ENCODE data around the gene SSUH2. TPM values are rescaled to one million over a fixed set of nuclear protein-coding genes. Genes with fewer than 3 reads are reported as not detected.
"Not testable (repeated sequence)": the region's sequence is repeated elsewhere in the genome, so short reads cannot be mapped to it uniquely, and the experiment has no call there.

Gene SSUH2
- total RNA-seq, 1 experiment from 2014 or later = 6.4 TPM

DNA sequence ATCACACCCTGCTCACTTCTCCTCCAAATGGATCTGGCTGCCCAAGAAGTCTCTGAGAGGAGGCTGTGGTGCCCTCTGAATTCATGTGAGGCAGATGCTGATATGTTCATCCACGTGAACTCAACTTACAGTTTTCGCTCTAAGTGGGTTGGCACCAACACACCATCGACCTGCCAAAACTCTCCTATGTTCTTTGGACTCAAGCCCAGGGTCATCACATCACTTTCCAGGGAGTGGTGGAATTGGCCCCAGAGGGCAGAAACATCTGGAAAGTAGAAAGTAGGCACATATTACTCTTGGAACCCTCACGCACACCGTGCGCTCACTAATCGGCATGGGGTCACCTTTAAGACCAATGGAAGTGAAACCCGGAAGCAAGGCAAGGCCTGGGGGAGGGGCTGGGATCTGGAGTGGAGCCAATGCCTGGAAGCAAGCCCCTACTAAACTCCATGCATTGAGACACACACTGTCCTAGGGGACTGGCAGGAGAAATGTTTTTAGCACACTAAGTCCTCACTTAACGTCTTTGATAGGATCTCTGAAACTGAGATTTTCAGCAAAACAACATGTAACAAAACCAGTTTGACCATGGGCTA, 41.4 kb downstream of the SSUH2 start:
- no peak for DNase-seq (ENCODE audit: low read depth)
- in situ Hi-C loops (cut with HindIII; ENCODE audit: low pct_unique_long_range_greater_than_20kb, low sequenced_read_pairs) = no loop called here

DNA sequence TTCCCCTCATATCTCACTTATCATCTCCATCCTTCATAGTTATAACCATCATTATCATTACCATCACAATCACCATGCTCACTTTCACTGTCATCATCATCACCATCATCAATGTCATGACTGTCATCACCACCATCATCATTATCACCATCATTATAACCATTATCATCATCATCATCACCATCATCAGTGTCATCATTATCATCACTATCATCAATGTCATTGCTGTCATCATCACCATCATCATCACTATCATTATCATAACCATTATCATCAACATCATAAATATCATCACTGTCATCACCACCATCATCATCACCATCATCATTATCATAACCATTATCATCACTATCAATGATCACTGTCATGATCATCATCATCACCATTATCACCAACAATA, 44.1 kb downstream of the SSUH2 start:
- DNase-seq (ENCODE audit: low read depth) = no peak
- in situ Hi-C loops (cut with HindIII; ENCODE audit: low pct_unique_long_range_greater_than_20kb, low sequenced_read_pairs) = no loop called here

DNA sequence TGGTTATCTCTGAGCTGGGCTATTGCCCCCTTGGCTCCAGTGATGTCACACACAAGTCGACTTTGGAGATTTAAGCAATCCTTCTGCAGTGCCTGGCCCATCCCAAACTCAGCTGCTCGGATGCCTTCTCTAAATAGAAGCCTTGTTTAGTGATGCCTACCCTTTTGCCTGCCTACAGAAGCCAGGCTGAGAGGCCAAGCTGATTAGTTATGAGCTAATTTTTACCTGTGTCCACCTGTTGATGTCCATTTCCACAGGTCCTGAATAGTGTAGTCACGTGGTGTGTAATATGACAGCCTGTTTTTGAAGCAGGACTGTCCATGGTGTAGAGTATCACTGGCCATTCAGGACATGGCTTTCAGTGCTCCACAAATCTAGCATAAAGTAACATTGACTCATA, 45.5 kb downstream of the SSUH2 start:
- in situ Hi-C loops (cut with HindIII; ENCODE audit: low pct_unique_long_range_greater_than_20kb, low sequenced_read_pairs) = no loop called here
- no peak for DNase-seq (ENCODE audit: low read depth)

- DNase-seq (ENCODE audit: low read depth) = no peak
- in situ Hi-C loops (cut with HindIII; ENCODE audit: low pct_unique_long_range_greater_than_20kb, low sequenced_read_pairs) = no loop called here
These were observed 47.3 kb downstream of the SSUH2 start for GRCh38 chr3:8597219-8597853.

DNA sequence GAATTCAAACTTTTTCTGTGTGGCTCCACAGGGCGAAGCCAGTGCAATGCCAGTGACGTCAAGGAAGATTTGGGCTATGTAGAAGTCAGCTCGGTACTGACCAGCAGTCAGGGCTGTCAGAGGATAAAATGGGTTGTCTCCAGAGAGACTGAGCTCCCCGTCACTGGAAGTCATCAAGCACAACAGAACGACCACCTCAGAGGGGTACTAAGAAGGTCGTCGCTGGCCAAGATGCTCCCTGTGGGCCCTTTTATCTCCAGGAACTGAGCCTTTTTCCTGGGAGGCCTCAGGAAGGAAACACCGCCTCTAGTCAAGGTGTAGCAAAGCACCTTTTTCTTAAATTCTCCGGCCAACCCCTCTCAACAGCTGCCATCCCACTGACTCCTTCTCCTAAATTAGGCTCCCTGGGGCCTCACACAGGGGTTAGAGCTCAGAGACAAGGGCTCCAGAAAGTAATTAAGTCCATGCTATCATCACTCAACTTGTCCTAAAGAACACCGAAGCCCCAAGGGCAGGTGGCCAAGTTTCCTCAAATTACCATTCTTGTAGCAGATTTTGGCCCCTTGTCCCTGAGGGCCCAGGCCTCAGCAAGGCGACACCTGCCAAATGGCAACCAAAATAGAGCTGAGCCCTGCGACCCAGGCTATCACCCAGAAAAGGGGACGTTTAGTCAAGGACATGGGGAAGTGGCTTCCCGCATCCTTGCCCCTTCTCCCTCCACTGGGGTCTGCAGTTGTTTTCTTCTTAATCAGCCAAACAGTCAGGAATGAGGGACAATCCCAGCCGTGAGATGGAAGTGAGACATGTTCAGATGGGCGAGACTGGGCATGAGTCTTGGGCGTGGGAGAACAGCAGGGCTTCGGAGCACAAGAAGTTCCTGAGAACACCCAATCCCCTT, 48.0 kb downstream of the SSUH2 start:
- in situ Hi-C loops (cut with HindIII; ENCODE audit: low pct_unique_long_range_greater_than_20kb, low sequenced_read_pairs) = no loop called here
- DNase-seq (ENCODE audit: low read depth) = no peak

DNA sequence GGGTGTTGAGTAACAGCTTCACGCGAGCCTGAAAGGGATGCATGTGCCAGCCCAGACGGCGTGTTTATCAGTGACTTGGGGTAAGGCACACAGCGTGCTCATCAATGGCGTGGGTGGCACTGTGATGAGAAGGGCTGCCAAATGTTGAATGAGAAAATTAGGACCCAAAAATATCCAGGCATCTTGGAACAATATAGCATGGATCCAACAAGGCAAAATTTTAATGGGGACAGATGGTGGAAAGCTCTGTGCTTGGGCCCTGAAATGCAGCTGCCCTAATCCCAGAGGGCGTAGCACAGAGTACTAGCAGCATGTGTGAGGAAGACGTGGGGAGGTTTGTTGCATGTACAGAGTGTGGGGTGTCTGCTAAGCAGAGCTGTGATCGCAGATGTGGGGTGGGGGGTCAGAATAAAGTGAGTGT, 48.9 kb downstream of the SSUH2 start:
- no peak for DNase-seq (ENCODE audit: low read depth)
- in situ Hi-C loops (cut with HindIII; ENCODE audit: low pct_unique_long_range_greater_than_20kb, low sequenced_read_pairs) = no loop called here

- DNase-seq (ENCODE audit: low read depth) = no peak
- in situ Hi-C loops (cut with HindIII; ENCODE audit: low pct_unique_long_range_greater_than_20kb, low sequenced_read_pairs) = no loop called here
These were observed 49.3 kb downstream of the SSUH2 start for GRCh38 chr3:8595252-8595651.

DNA sequence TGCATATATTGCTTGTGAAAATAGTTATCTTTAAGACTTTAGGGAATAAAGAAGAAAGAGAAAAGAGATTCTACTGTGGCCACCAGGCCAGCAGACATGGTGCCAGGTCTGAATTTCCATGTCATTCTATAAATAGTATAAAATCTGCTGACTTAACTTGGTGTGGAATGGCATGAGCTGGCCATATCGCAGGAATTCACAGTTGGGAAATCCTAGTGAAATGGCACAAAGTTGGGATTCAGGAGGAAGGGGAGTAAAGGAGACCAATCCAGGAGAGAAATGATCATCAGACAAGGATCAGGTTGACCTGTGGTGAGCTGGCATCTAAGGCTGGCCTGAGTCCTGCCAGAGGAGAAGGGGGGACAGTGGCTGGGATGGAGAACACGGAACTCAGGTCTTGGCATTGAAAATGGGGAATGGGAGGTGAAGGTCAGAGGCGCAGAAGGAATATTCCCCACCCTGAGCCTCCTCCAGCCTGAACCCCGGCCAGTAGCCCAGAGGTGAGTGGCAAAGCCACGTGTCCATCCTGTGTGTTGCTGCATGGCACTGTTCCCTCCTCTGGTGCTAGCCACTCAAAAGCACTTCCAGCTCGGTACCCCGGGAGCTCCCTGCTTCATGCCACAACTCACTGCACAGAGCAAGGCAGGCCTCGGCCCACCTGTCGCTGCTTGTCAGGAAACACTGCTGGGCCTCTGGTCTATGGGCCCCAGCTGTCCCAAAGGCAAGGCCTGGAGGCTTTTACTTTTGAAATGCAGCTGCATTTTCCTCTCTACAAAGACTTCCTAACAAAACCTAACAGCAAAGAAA, 51.4 kb downstream of the SSUH2 start:
- DNase-seq (ENCODE audit: low read depth) = no peak
- in situ Hi-C loops (cut with HindIII; ENCODE audit: low pct_unique_long_range_greater_than_20kb, low sequenced_read_pairs) = no loop called here

GRCh38 chr3:8589880-8590556, 54.6 kb downstream of the SSUH2 start:
- in situ Hi-C loops (cut with HindIII; ENCODE audit: low pct_unique_long_range_greater_than_20kb, low sequenced_read_pairs) = no loop called here
- no peak for DNase-seq (ENCODE audit: low read depth)

GRCh38 chr3:8584661-8585060, 59.9 kb downstream of the SSUH2 start:
- DNase-seq (ENCODE audit: low read depth) = no peak
- in situ Hi-C loops (cut with HindIII; ENCODE audit: low pct_unique_long_range_greater_than_20kb, low sequenced_read_pairs) = no loop called here

GRCh38 chr3:8581806-8582445, 62.7 kb downstream of the SSUH2 start:
- in situ Hi-C loops (cut with HindIII; ENCODE audit: low pct_unique_long_range_greater_than_20kb, low sequenced_read_pairs) = no loop called here
- DNase-seq (ENCODE audit: low read depth) = no peak

GRCh38 chr3:8581373-8581772, 63.2 kb downstream of the SSUH2 start:
- no peak for DNase-seq (ENCODE audit: low read depth)
- in situ Hi-C loops (cut with HindIII; ENCODE audit: low pct_unique_long_range_greater_than_20kb, low sequenced_read_pairs) = no loop called here

- in situ Hi-C loops (cut with HindIII; ENCODE audit: low pct_unique_long_range_greater_than_20kb, low sequenced_read_pairs); DNase-seq (ENCODE audit: low read depth): not testable (repeated sequence)
These were observed 64.2 kb downstream of the SSUH2 start for GRCh38 chr3:8580434-8580833.

DNA sequence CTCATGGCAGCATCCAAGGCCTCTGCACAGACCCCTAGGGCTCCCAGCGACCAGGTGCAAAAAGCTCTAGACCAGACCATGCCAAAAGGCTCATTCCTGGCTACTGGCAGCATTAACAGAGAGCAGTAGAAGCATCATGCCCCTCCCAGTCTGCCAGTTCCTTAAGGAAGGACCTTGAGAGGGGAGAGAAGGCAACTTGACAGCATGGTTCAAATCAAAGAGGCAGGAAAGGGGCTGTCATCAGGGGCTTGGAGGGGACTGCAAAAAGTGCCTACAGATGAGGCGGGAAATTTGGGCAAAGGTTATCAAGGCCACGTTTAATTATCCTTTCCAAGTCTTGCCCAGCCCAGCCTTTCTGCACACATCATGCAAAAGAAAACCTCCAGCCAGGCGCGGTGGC, 64.7 kb downstream of the SSUH2 start:
- DNase-seq (ENCODE audit: low read depth) = no peak
- in situ Hi-C loops (cut with HindIII; ENCODE audit: low pct_unique_long_range_greater_than_20kb, low sequenced_read_pairs) = no loop called here

DNA sequence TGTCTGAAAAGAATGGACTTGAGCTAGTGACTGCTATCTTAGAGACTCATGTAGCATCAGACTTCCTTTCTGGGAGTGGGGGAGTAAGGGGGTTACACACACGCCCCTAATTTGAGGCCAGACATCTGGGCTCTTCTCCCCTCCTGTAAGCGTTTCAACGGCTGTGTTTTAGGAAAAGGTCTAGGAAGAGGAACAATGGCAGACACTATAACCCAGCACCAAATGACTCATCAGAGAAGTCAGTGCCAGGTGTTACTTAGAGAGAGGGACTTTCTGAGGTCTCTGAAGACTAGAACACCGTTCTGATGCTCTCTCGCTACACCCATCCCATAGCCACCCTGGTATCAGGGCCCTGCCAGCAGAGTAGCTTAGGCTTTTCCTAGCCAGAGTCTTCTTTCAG, 65.5 kb downstream of the SSUH2 start:
- in situ Hi-C loops (cut with HindIII; ENCODE audit: low pct_unique_long_range_greater_than_20kb, low sequenced_read_pairs) = no loop called here
- no peak for DNase-seq (ENCODE audit: low read depth)

GRCh38 chr3:8578282-8578681, 66.3 kb downstream of the SSUH2 start:
- in situ Hi-C loops (cut with HindIII; ENCODE audit: low pct_unique_long_range_greater_than_20kb, low sequenced_read_pairs) = no loop called here
- no peak for DNase-seq (ENCODE audit: low read depth)

DNA sequence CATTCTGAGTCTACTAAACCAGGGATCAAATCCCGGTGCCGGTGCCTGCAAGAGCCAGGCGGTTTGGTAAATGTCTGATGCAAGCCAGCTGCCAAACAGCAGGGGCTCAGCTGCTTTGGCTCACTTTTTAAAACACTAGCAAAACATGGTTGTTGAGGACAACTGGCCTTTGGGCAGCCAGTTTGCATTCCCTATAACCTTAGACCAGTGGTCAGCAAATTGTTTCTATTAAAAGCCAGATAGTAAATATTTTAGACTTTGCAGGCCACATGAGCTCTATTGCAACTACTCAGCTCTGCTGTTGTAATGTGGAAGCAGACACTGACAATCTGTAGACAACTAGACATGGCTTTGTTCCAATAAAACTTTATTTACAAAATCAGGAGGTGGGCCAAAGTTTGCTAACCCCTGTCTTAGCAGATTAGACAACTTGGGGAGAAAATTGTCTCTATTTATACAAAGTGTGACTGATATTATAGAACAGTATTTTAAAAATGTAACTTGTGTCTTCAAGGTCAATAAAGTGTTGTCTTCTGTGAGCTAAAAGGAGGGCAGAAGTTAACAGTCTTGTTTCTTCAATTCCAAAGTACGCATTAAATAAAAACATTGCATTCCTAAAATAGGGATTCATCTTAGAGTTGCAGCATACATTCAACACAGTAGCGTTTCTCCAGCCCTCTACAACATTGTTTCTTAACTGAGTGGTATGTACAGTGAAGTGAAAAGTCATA, 67.6 kb downstream of the SSUH2 start:
- DNase-seq (ENCODE audit: low read depth) = peak; percentile 14
- in situ Hi-C loops (cut with HindIII; ENCODE audit: low pct_unique_long_range_greater_than_20kb, low sequenced_read_pairs) = no loop called here

Data from Caki2 (cell line).